ENCODE data around the gene DOCK2. TPM values are rescaled to one million over a fixed set of nuclear protein-coding genes. Genes with fewer than 3 reads are reported as not detected.

Gene DOCK2
- total RNA-seq, 1 experiment from 2014 or later = 4.6 TPM

- TF ChIP-seq, protein P1, sequence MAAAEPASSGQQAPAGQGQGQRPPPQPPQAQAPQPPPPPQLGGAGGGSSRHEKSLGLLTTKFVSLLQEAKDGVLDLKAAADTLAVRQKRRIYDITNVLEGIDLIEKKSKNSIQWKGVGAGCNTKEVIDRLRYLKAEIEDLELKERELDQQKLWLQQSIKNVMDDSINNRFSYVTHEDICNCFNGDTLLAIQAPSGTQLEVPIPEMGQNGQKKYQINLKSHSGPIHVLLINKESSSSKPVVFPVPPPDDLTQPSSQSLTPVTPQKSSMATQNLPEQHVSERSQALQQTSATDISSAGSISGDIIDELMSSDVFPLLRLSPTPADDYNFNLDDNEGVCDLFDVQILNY (CRISPR knock-in tag; IDR thresholded peaks at IDR 0.05) = no peak
- no peak for TF ChIP-seq FOXP1 (CRISPR knock-in tag; IDR thresholded peaks at IDR 0.05; ENCODE audit: borderline replicate concordance)
These were observed 480.7 kb downstream of the DOCK2 start (continued) for GRCh38 chr5:170117736-170118135.

DNA sequence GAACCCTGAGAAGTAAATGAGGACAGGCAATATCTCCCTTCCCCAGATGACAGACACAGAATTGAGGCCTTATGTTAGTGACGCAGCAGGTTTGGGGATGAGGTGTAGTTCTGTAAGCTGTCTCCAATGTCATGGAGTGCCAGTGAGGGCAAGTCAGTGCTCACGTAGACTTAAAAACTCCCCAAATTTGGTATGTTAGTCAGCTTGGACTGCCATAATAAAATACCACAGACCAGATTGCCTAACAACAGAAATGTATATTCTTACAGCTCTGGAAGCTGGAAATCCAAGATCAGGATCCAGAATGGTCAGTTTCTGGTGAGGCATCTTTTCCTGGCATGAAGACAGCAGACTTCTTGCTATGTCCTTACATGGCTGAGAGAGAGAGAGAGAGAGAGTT lies 483.5 kb downstream of the DOCK2 start:
- no peak for TF ChIP-seq CBFB (CRISPR knock-in tag; IDR thresholded peaks at IDR 0.05; ENCODE audit: low read depth)
- no peak for TF ChIP-seq PRRX2 (CRISPR knock-in tag; IDR thresholded peaks at IDR 0.05)
- TF ChIP-seq ZNF263 (CRISPR knock-in tag; IDR thresholded peaks at IDR 0.05; ENCODE audit: low read depth) = no peak
- Mint-ChIP-seq H3K36me3 (peaks cover 4% of the 10 kb centered on the region), H3K4me1 (peaks cover 10% of the 10 kb centered on the region), H3K27me3 (ENCODE audit: low read depth) (no peaks in the 10 kb centered on the region), H3K4me3 (no peak overlapping the region), H3K27ac (no peak overlapping the region), H3K9me3 (peaks cover 17% of the 10 kb centered on the region)
- ChIA-PET CTCF (no interaction called here), POLR2A (no interaction called here)
- ATAC-seq (no peak), DNase-seq (ENCODE audit: low spot score) (no peak)

DNA sequence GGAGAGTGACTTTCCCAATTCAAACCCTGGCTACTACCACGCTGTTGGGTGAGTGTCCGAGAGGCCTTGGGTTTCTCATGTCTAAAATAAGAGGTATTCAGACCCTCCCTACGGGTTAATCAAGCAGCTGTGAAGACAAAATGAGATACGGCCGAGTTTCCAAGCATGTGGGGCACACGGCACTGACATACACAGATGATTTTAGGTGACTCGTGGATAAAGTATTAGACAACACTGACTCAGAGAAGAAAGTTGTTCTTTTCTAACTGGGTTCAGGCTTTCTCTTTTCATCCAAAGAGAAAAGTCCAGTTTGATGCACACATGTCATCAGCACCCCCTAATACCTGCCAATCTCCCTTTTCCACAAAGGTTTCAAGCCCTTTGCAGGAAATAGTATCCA lies 484.2 kb downstream of the DOCK2 start:
- ChIA-PET CTCF (no interaction called here), POLR2A (no interaction called here)
- ATAC-seq (no peak), DNase-seq (ENCODE audit: low spot score) (no peak)
- Mint-ChIP-seq H3K9me3 (peaks cover 18% of the 10 kb centered on the region), H3K36me3 (peaks cover 8% of the 10 kb centered on the region), H3K27me3 (ENCODE audit: low read depth) (no peaks in the 10 kb centered on the region), H3K4me1 (peaks cover 10% of the 10 kb centered on the region), H3K27ac (no peak overlapping the region), H3K4me3 (no peak overlapping the region)
- TF ChIP-seq, protein P2, sequence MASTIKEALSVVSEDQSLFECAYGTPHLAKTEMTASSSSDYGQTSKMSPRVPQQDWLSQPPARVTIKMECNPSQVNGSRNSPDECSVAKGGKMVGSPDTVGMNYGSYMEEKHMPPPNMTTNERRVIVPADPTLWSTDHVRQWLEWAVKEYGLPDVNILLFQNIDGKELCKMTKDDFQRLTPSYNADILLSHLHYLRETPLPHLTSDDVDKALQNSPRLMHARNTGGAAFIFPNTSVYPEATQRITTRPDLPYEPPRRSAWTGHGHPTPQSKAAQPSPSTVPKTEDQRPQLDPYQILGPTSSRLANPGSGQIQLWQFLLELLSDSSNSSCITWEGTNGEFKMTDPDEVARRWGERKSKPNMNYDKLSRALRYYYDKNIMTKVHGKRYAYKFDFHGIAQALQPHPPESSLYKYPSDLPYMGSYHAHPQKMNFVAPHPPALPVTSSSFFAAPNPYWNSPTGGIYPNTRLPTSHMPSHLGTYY (CRISPR knock-in tag; IDR thresholded peaks at IDR 0.05) = no peak
- no peak for TF ChIP-seq MLX (CRISPR knock-in tag; IDR thresholded peaks at IDR 0.05)
- TF ChIP-seq, protein P3, sequence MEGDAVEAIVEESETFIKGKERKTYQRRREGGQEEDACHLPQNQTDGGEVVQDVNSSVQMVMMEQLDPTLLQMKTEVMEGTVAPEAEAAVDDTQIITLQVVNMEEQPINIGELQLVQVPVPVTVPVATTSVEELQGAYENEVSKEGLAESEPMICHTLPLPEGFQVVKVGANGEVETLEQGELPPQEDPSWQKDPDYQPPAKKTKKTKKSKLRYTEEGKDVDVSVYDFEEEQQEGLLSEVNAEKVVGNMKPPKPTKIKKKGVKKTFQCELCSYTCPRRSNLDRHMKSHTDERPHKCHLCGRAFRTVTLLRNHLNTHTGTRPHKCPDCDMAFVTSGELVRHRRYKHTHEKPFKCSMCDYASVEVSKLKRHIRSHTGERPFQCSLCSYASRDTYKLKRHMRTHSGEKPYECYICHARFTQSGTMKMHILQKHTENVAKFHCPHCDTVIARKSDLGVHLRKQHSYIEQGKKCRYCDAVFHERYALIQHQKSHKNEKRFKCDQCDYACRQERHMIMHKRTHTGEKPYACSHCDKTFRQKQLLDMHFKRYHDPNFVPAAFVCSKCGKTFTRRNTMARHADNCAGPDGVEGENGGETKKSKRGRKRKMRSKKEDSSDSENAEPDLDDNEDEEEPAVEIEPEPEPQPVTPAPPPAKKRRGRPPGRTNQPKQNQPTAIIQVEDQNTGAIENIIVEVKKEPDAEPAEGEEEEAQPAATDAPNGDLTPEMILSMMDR (IDR thresholded peaks at IDR 0.05) = no peak
- TF ChIP-seq ZNF121 (CRISPR knock-in tag; IDR thresholded peaks at IDR 0.05) = no peak
- TF ChIP-seq OVOL2 (CRISPR knock-in tag; IDR thresholded peaks at IDR 0.05; ENCODE audit: borderline replicate concordance) = no peak
- TF ChIP-seq ATF6 (CRISPR knock-in tag; IDR thresholded peaks at IDR 0.05) = no peak
- TF ChIP-seq, protein P4, sequence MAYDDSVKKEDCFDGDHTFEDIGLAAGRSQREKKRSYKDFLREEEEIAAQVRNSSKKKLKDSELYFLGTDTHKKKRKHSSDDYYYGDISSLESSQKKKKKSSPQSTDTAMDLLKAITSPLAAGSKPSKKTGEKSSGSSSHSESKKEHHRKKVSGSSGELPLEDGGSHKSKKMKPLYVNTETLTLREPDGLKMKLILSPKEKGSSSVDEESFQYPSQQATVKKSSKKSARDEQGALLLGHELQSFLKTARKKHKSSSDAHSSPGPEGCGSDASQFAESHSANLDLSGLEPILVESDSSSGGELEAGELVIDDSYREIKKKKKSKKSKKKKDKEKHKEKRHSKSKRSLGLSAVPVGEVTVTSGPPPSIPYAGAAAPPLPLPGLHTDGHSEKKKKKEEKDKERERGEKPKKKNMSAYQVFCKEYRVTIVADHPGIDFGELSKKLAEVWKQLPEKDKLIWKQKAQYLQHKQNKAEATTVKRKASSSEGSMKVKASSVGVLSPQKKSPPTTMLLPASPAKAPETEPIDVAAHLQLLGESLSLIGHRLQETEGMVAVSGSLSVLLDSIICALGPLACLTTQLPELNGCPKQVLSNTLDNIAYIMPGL (CRISPR knock-in tag; IDR thresholded peaks at IDR 0.05) = no peak
- no peak for TF ChIP-seq TEAD4 (CRISPR knock-in tag; IDR thresholded peaks at IDR 0.05)
- no peak for TF ChIP-seq ZNF281 (CRISPR knock-in tag; IDR thresholded peaks at IDR 0.05)
- TF ChIP-seq TEAD1 (CRISPR knock-in tag; IDR thresholded peaks at IDR 0.05) = no peak
- TF ChIP-seq, protein P5, sequence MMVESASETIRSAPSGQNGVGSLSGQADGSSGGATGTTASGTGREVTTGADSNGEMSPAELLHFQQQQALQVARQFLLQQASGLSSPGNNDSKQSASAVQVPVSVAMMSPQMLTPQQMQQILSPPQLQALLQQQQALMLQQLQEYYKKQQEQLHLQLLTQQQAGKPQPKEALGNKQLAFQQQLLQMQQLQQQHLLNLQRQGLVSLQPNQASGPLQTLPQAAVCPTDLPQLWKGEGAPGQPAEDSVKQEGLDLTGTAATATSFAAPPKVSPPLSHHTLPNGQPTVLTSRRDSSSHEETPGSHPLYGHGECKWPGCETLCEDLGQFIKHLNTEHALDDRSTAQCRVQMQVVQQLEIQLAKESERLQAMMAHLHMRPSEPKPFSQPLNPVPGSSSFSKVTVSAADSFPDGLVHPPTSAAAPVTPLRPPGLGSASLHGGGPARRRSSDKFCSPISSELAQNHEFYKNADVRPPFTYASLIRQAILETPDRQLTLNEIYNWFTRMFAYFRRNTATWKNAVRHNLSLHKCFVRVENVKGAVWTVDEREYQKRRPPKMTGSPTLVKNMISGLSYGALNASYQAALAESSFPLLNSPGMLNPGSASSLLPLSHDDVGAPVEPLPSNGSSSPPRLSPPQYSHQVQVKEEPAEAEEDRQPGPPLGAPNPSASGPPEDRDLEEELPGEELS (CRISPR knock-in tag; IDR thresholded peaks at IDR 0.05) = no peak
- TF ChIP-seq ELF4 (CRISPR knock-in tag; IDR thresholded peaks at IDR 0.05; ENCODE audit: low read depth) = no peak

All from WTC11 (cell line).